Chondrocyte (in vitro differentiated cells): ENCODE data around the gene NTN1. TPM values are rescaled to one million over a fixed set of nuclear protein-coding genes. Genes with fewer than 3 reads are reported as not detected.
"Not testable (repeated sequence)": the region's sequence is repeated elsewhere in the genome, so short reads cannot be mapped to it uniquely, and the experiment has no call there.

Experiments used
- DNase-seq: peaks from one replicate; pipeline ENCODE4 v3.0.0; 2021; ENCODE audit warnings: mixed read lengths, low spot score
- H3K27ac Mint-ChIP-seq: one replicate; pipeline ENCODE4 v1.8.0; 2021; ENCODE audit warnings: mild to moderate bottlenecking, moderate library complexity, mixed read lengths; ENCODE audit not compliant: unreplicated experiment
- H3K27me3 Mint-ChIP-seq: 2 replicates; pipeline ENCODE4 v1.8.0; 2021; ENCODE audit warnings: low read depth, mixed read lengths
- H3K36me3 Mint-ChIP-seq: 2 replicates; pipeline ENCODE4 v1.8.0; 2021; ENCODE audit warnings: low read depth, mixed read lengths
- H3K4me1 Mint-ChIP-seq: 2 replicates; pipeline ENCODE4 v1.8.0; 2021; ENCODE audit warnings: low read depth, mild to moderate bottlenecking, mixed read lengths
- H3K4me3 Mint-ChIP-seq: one replicate; pipeline ENCODE4 v1.8.0; 2021; ENCODE audit warnings: mild to moderate bottlenecking, moderate library complexity, mixed read lengths; ENCODE audit not compliant: unreplicated experiment
- H3K9me3 Mint-ChIP-seq: 2 replicates; pipeline ENCODE4 v1.8.0; 2021; ENCODE audit warnings: low read depth, mixed read lengths
- CTCF ChIP-seq: fragments of 200-600 bp; sonication (generic); IDR thresholded peaks from 2 replicates; pipeline ENCODE4 v1.5.0; 2021; ENCODE audit warnings: antibody characterized with exemption, mild to moderate bottlenecking, moderate library complexity
- total RNA-seq: library from RNA; stranded (reverse); gene quantifications from 3 replicates; pipeline ENCODE4 v1.2.1, GENCODE V29; 2021

The NTN1 gene
- total RNA-seq, 1 donor from 2014 or later = 4.0 TPM

- H3K27ac Mint-ChIP-seq = no peak overlapping the region
- DNase-seq = no peak
- H3K4me1 Mint-ChIP-seq = peaks cover 4% of the 10 kb centered on the region
- peaks cover 3% of the 10 kb centered on the region for H3K36me3 Mint-ChIP-seq
- H3K27me3 Mint-ChIP-seq = peaks cover 2% of the 10 kb centered on the region
- peaks cover 9% of the 10 kb centered on the region for H3K9me3 Mint-ChIP-seq
- no peak for TF ChIP-seq CTCF
- H3K4me3 Mint-ChIP-seq = no peak overlapping the region
Observed at GRCh38 chr17:8985054-8985701, 36.1 kb upstream of the NTN1 start.

- Mint-ChIP-seq H3K4me3 (no peak overlapping the region), H3K9me3 (peaks cover 9% of the 10 kb centered on the region), H3K27me3 (peaks cover 2% of the 10 kb centered on the region), H3K4me1 (peaks cover 2% of the 10 kb centered on the region), H3K27ac (no peak overlapping the region), H3K36me3 (peaks cover 3% of the 10 kb centered on the region)
- peak; percentile 33 for TF ChIP-seq CTCF
- no peak for DNase-seq
Observed at GRCh38 chr17:8986295-8986694, 35.0 kb upstream of the NTN1 start.

DNA sequence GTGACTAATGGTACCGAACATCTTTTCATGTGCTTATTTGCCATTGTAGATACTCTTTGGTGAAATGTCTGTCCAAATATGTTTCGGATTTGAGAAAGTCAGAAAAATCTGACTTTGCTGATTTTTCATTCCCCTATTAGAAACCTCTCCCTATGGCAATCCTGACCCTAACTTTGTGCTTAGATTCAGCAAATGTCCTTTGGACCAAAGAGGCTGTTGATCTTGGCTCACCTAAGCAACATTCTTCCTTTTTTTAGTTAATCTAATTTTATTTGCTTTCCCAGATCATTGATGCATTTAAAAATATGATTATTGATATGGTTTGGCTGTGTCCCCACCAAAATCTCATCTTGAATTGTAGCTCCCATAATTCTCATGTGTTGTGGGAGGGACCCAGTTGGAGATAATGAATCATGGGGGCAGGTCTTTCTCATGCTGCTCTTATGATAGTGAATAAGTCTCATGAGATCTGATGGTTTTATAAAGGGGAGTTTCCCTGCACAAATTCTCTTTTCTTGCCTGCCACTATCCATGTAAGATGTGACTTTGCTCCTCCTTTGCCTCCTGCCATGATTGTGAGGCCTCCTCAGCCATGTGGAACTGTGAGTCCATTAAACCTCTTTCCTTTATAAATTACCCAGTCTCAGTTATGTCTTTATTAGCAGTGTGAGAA, 32.9 kb upstream of the NTN1 start:
- H3K4me1 Mint-ChIP-seq, DNase-seq, H3K27me3 Mint-ChIP-seq, H3K36me3 Mint-ChIP-seq, H3K9me3 Mint-ChIP-seq, H3K27ac Mint-ChIP-seq, H3K4me3 Mint-ChIP-seq: not testable (repeated sequence)

- H3K9me3 Mint-ChIP-seq = no peaks in the 10 kb centered on the region
- H3K36me3 Mint-ChIP-seq = no peaks in the 10 kb centered on the region
- peaks cover 2% of the 10 kb centered on the region for H3K27me3 Mint-ChIP-seq
- TF ChIP-seq CTCF = peak; percentile 89
- H3K4me1 Mint-ChIP-seq = no peaks in the 10 kb centered on the region
- no peak overlapping the region for H3K4me3 Mint-ChIP-seq
- H3K27ac Mint-ChIP-seq = no peak overlapping the region
- no peak for DNase-seq
Observed at GRCh38 chr17:8991514-8992285, 29.6 kb upstream of the NTN1 start.

DNA sequence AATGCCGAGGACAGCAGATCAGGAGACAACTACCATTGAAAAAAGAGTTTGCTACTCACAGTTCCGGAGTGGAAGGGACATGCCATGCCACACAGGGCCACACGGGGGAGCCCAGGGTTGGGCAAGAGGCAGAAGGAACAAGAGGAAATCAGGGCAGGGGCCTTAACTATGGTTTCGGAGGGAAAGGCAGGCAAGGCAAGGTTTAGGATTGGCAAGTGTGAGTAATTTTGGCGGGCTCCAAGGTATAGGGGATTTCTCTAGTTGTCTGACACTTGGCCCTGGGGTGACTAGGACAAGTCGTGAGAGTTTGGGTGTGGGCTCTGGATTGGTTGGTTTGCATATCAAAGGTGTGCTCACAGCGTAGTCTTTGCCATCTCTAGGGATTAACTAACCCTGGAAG, 27.0 kb upstream of the NTN1 start:
- Mint-ChIP-seq H3K27ac (no peak overlapping the region), H3K4me1 (no peaks in the 10 kb centered on the region), H3K36me3 (no peaks in the 10 kb centered on the region), H3K27me3 (peaks cover 2% of the 10 kb centered on the region), H3K4me3 (no peak overlapping the region), H3K9me3 (no peaks in the 10 kb centered on the region)
- no peak for DNase-seq
- peak; percentile 82 for TF ChIP-seq CTCF
